ENCODE results near the gene CYSLTR2.

The CYSLTR2 gene

GRCh38 chr13:48749144-48749543 is 95.4 kb downstream of the CYSLTR2 start:
- no peak for DNase-seq

GRCh38 chr13:48749699-48750473 is 96.2 kb downstream of the CYSLTR2 start:
- DNase-seq = no peak

GRCh38 chr13:48750588-48751383 is 97.1 kb downstream of the CYSLTR2 start:
- no peak for DNase-seq

- no peak for DNase-seq
These were observed 106.9 kb downstream of the CYSLTR2 start for GRCh38 chr13:48760626-48761025.
